Amygdala (tissue), 56 donors: ENCODE measurements around the gene VRK2.
"Not testable (repeated sequence)": the region's sequence is repeated elsewhere in the genome, so short reads cannot be mapped to it uniquely, and the experiment has no call there.

Experiments used
- DNase-seq, 56 donors: peaks; one replicate each; lab custom pipeline; 2025; lab: John Stamatoyannopoulos, UW

VRK2 gene

GRCh38 chr2:58156780-58157179, 110.2 kb downstream of the VRK2 start:
- DNase-seq = no peak

- DNase-seq = no peak
These were observed 111.1 kb downstream of the VRK2 start for GRCh38 chr2:58157754-58158153.

GRCh38 chr2:58158481-58158880, 111.9 kb downstream of the VRK2 start:
- DNase-seq = no peak

GRCh38 chr2:58163913-58164312, 117.3 kb downstream of the VRK2 start:
- DNase-seq = no peak

- not testable (repeated sequence) for DNase-seq
These were observed 121.5 kb downstream of the VRK2 start for GRCh38 chr2:58168130-58168529.

- DNase-seq = not testable (repeated sequence)
These were observed 123.2 kb downstream of the VRK2 start for GRCh38 chr2:58169845-58170244.

GRCh38 chr2:58170334-58170933, 123.8 kb downstream of the VRK2 start:
- not testable (repeated sequence) for DNase-seq

GRCh38 chr2:58171831-58172230, 125.2 kb downstream of the VRK2 start:
- DNase-seq = not testable (repeated sequence)

GRCh38 chr2:58177187-58177586, 130.6 kb downstream of the VRK2 start:
- DNase-seq = not testable (repeated sequence)

GRCh38 chr2:58180175-58180574, 133.6 kb downstream of the VRK2 start:
- not testable (repeated sequence) for DNase-seq

GRCh38 chr2:58180635-58181034, 134.0 kb downstream of the VRK2 start:
- no peak for DNase-seq

GRCh38 chr2:58182527-58182926, 135.9 kb downstream of the VRK2 start:
- no peak for DNase-seq

- DNase-seq = no peak
These were observed 139.9 kb downstream of the VRK2 start for GRCh38 chr2:58186501-58186900.

GRCh38 chr2:58187022-58187421, 140.4 kb downstream of the VRK2 start:
- DNase-seq = not testable (repeated sequence)

GRCh38 chr2:58194458-58194857, 147.9 kb downstream of the VRK2 start:
- DNase-seq = no peak

- DNase-seq = no peak
These were observed 149.1 kb downstream of the VRK2 start for GRCh38 chr2:58195662-58196061.

GRCh38 chr2:58197894-58198293, 151.3 kb downstream of the VRK2 start:
- no peak for DNase-seq

- no peak for DNase-seq
These were observed 155.8 kb downstream of the VRK2 start for GRCh38 chr2:58202404-58202803.

GRCh38 chr2:58203018-58203417, 156.4 kb downstream of the VRK2 start:
- no peak for DNase-seq

- DNase-seq = no peak
These were observed 157.8 kb downstream of the VRK2 start for GRCh38 chr2:58204195-58204959.

- DNase-seq = no peak
These were observed 160.2 kb downstream of the VRK2 start for GRCh38 chr2:58206785-58207184.

- DNase-seq = no peak
These were observed 160.6 kb downstream of the VRK2 start for GRCh38 chr2:58207189-58207588.
